Jurkat, Clone E6-1 (cell line): ENCODE data around the gene MISFA.
"Not testable (repeated sequence)": the region's sequence is repeated elsewhere in the genome, so short reads cannot be mapped to it uniquely, and the experiment has no call there.

ENCODE experiments used
- DNase-seq: peaks from one replicate; pipeline ENCODE4 v3.0.0-alpha.2; 2011; ENCODE audit warnings: low read depth, low spot score
- H3K4me3 ChIP-seq: 2 replicates; pipeline ENCODE4 v1.5.1; 2011; ENCODE audit warnings: mild to moderate bottlenecking, low read length, control low read depth, moderate library complexity

Gene MISFA

DNA sequence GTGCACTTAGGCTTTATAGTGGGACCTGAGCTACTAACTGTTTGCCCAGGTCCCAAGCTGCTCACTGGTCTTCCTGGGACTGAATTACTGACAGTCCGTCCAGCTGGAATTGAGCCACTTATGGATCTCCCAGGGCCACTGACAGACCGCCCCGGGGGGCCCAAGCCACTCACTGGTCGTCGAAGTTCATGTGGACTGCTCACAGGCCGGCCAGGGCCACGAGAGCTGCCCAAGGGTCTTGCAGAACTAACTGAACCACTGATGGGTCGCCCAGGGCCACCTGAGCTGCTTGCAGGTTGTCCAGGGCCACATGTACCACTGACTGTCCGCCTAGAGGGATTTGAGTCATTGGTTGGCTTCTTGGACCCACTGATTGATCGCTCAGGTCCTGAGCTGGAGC, 15.1 kb downstream of the MISFA start:
- DNase-seq = no peak
- H3K4me3 ChIP-seq = no peak overlapping the region

DNA sequence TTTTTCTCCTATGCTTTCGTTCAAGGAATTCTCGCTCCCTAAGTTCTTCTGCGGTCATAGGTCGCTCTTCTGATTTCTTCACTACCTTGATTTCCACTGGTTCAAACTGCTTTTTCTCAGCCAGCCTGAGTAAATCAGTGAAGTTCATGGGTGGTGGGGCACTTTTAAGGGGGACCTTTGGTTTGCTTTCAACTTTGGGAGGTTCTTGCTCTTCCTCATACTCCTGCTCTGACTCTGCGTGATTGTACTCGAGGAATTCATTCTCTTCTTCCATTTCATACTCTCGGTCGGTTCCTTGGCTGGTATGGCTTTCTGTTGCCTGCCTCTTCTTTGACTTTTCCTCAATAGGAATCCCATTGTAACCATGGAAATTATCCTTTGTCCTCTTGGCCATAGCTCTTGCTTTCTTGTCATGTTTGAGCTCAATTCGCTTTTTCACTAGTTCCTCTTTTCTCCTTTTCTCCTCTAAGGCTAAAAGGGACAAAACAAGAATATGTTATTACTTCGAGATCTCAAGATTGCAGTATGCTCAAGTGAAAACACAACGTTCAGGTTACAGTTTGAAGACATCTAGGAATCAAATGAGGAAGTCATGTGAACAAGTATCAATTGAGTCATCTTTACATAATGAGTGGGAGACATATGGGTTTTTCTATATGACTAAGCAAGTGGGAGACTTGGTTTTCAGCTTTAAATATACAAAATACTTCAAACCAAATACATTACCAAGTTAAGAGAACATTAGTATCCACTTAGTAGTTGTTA, 16.2 kb downstream of the MISFA start:
- DNase-seq = no peak

DNA sequence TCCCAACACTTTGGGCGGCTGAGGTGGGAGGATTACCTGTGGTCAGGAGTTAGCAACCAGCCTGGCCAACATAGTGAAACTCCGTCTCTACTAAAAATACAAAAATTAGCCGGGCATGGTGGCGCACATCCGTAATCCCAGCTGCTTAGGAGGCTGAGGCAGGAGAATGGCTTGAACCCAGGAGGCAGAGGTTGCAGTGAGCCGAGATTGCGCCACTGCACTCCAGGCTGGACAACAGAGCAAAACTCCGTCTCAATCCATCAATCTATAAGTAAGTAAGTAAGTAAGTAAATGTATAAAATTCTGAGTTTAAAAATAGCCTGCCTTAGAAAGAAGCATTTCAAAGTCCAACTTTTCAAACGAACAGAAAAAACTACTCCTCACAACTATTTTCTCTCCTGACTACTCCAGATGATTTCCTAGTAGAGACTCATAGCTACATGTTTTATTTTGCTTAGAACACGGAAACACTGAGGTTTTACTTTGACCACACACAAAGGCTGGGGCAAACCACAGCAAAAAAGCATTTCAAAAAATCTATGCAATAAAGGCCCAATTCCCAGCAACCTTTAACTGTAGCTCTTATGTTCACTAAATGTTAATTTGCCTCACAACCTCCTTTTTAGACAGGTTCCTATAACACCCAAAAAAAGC, 18.2 kb downstream of the MISFA start:
- peak; percentile 94 for DNase-seq
- peak overlapping the region; percentile 10 for H3K4me3 ChIP-seq

More for the DNA sequence above, 16.2 kb downstream of the MISFA start:
- no peak overlapping the region for H3K4me3 ChIP-seq

DNA sequence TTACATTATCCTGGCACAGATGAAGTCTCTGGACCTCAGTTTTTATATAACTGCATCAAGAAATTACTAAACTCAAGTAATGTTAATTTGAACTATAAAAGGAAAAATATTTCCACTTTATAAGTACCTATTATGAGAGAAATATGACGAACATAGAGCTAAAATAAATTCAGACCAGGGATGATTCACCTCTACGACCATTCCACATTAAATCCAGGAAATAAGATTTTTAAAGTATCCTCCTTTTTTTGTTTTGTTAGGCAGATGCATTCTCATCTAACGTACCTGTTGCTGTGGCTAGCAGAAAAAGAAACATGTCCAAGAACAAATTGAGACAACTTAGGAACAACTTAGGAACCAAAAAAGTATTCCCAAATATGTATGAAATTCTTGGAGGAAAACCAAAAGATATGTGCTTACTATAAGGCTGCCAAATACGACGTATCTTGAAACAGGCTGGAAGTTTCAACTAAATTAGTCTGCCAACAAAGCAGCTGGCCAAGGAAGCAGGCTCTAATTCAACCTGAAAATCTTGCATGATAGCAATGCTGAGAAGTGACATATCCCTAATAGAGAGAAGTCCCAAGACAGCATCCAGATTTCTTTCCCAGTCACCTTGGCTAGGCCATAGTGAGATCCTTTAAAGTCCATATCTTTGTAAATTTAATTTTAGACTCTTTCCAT, 18.9 kb downstream of the MISFA start:
- DNase-seq = no peak
- peak overlapping the region; percentile 10 for H3K4me3 ChIP-seq

DNA sequence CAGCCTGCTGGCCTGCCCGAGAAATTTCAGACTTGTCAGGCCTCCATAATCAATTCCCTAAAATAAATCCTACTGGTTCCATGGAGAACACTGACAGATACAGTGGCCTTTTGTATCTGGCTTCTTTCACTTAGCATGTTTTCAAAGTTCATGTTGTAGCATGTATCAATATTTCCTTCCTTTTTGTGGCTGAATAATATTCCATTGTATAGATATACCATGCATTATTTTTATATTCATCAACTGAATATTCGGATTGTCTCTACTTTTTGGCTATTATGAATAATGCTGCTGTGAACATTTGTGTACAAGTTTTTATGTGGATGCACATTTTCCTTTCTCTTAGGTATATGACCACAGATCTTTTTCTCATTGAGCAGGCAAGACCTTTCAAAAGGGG, 24.1 kb downstream of the MISFA start:
- DNase-seq = no peak
- no peak overlapping the region for H3K4me3 ChIP-seq

DNA sequence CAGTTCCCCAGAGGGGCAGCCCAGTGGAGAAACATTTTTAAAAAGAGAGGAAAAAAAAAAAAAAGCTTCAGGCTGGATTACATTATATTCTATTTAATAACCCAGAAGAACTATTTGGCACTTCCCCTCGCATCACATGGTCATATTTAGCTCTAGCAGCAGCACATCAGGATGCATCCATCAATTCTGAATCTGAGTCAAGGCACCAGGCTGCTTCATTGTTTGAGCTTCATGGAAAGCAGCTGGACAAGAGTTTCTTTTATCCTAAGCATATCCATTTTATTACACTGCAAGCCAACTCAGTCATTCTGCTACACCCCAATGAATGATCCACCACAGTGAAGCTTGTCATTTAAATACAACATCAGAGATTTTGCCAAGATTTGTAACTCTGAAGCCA, 24.6 kb downstream of the MISFA start:
- DNase-seq = no peak
- no peak overlapping the region for H3K4me3 ChIP-seq

DNA sequence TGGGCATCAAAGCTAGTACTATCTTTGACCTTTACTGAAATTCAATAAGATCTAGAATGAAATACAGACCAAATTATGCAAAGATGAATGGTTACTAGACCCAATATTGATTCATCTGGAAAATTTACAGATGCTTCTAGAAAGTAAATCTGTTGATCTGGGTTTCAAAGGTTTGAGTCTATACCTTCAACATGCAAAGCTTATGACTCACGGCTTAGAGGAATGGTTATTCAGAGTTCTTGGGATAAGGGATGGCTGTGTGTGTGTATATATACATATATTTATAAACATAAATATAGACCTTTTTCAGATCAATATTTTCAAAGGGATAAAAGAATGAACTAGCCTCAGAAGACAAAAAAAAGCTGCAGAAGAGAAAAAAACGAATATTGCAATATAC, 33.3 kb downstream of the MISFA start:
- DNase-seq = no peak
- H3K4me3 ChIP-seq = peak overlapping the region; percentile 99

DNA sequence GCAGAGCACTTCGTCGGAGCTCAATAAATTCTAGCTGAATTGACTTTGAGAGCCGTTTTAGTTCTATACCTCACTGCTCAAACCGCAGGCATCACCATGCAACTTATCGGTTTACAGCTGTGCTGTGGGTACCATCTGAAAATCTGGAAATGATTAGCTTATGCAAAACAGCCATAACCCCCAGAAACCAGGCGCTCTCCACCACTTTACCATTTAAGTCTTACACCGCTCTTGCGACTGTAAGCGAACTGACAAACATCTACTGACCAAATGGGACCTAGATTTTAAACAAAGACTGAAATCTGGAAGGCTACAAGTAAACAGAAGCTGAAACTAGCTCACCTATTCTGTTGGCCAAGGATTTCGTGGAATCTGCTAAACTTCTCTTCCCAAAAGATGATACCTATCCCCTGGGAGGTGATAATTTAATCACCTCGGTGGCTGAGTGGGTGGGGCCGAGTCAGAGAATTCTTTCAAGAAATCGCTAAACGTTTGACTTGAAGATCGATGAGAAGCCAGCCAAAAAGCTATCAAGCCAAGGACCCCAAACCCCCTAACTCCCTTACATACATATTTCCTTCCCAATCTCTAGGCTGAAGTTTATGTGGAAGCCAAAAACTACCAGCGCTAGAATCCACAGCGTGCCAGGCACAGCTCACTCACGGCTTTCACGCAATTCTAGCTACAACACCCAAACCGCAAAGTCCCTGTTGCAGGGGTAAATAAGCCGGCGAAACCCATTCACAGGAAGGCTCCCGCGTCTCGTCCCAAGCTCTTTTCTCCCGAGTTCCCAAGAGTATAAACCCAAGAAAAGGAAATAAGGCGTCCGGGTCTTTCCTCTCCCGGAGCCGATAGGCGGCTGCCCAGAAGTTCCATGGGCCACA, 33.9 kb downstream of the MISFA start:
- peak overlapping the region; percentile 99 for H3K4me3 ChIP-seq
- DNase-seq = peak; percentile 77

DNA sequence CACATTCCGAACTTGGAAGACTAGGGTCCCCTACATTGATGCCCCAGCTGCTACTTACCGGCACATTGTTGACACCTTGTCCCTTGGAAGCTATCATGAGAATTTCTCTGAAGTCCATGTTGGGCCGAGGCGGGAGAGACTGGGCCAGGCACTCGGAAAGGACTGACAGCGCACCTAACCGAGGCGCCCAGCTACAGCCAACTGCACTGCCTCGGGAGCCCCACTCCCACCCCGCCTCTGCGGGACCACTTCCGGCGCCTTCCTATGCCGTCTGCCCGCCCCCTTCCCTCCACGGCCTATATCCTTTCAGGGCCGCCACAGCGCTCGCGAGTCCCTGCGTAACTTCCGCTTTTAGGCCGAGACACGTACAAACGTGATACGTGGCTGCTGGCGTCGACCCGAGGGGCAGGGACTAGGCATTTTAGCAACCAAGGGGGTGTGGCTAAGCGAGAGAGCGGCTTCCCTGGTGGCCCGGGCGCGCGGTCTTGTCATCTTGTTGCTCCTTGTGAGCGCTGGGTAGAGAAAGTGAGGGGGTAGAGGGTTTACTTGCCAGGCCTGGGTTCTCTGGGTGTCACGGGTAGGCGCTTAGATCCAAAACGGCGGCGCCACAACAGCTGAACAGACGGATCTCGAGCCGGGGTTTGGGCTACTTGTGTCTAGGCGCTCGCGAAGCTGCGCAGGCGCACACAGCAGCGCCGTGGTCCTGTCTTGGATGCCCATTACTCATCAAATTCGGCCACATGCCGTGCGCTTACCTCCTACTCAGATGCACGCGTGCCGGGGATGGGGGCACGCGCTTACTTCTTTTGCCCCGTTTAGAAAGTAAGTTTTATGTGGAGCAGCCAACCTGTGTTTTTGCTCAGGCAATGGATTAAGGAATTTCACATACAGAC, 34.8 kb downstream of the MISFA start, which contains the start of gene SPTY2D1:
Gene SPTY2D1, minus strand, starts transcription at position 203 of the 893 bp plus-strand sequence. Its CDS starts 85 bp downstream, at position 118.
- peak within 1 kb of the TSS; percentile 99 for H3K4me3 ChIP-seq
- peak; percentile 98 for DNase-seq

DNA sequence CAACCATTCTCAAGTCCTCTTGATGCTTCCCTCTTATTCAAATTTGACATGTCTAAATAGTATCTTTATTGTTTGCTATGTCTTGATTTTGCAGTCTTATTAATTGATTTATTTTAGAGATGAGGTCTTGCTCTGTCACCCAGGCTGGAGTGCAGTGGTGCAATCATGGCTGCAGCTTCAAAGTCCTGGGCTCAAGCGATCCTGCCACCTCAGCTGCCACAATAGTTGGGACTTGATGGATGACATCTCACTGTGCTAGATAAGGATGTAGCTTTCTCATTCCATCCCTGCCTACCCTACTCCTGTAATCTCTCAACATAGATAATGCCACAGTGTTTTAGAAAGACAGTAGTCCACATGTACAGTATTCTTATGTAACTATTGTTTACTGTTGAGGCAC, 42.1 kb downstream of the MISFA start:
- no peak for DNase-seq
- no peak overlapping the region for H3K4me3 ChIP-seq

DNA sequence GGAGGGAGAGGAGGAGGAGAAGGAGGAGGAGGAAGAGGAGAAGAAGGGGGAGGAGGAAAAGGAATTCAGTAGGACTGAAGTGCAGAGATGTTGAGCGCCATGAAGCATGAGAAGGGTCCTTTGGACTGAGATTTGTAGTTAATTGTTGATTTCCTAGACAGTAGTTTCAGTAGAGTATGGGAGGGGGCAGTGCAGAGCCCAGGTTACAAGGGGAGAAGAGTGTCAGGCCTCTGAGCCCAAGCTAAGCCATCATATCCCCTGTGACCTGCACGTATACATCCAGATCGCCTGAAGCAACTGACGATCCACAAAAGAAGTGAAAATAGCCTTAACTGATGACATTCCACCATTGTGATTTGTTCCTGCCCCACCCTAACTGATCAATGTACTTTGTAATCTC, 43.4 kb downstream of the MISFA start:
- not testable (repeated sequence) for H3K4me3 ChIP-seq, DNase-seq

DNA sequence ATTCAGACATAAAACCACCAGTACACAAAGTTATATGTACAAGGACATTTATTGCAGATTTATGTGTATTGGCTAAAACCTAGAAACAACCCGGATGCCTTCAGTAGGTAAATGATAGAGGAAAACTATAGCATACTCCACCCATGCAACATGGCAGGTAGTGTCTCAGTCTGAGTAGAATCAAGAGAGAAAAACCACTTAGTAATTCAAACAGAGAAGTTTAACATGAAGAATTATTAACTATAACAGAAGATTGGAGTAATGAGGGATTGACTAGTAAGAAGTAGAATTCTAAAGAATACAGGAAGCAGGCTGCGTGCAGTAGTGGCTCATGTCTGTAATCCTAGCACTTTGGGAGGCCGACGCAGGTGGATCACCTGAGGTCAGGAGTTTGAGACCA, 50.8 kb downstream of the MISFA start:
- H3K4me3 ChIP-seq = peak overlapping the region; percentile 56; the same call in 1 of the 2 replicates
- no peak for DNase-seq

DNA sequence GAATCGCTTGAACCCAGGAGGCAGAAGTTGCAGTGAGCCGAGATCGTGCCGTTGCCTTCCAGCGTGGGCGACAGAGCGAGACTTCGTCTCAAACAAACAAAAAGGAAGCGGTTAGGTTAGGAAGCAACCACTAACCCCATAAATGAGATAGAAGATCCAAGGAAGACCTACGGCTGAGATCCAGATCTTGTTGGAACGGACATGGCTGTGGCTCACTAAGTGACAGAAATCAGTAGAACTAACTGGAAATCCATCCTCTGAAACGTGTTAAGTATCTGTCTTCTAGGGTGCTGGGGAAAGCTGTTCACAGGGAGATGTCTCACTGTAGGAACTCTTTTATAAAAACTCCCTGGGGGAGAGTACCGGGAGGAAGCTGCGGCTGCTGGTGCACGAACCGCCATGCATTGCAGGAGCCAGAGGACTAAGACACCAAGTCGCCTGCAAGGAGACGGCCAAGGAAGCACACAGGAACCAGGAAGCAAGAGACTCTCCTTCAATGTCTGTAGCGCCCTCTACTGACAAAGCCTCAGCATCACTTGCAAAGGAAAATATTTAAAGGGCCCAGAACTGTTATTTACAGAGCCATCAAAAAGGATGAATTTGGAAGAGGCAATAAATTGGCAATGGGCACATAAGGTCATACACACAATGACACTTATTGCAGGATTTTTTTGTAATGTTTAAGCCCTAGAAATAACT, 51.4 kb downstream of the MISFA start:
- H3K4me3 ChIP-seq = peak overlapping the region; percentile 56
- DNase-seq = peak; percentile 87
